Measurements from ENCODE around the gene LRCH4.
A peak's percentile ranks its signal among the peaks of the same experiment; 100 is the strongest.
"Not testable (repeated sequence)": the region's sequence is repeated elsewhere in the genome, so short reads cannot be mapped to it uniquely, and the experiment has no call there.

Gene LRCH4

DNA sequence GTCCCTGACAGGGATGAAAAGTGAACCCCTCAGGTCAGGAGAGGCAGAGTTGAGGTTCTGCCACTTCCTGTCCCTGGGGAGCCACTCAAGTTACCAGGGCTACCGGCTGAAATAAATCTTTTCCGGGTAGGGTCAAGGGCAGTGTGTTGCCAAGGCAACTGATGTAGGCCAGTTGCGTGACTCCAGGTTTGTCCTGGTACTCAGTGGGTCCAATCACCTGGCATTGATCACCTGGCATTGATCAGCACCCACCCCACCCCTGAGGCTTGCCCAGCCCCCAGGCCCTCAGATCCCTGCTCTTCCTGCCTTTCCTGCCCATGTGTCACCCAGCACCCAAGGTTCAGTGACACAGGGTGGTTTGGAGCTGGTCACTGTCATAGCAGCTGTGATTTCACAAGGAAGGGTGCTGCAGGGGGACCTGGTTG lies 18.2 kb downstream of the LRCH4 start:
- DNase-seq (ENCODE audit: low spot score): no peak

DNA sequence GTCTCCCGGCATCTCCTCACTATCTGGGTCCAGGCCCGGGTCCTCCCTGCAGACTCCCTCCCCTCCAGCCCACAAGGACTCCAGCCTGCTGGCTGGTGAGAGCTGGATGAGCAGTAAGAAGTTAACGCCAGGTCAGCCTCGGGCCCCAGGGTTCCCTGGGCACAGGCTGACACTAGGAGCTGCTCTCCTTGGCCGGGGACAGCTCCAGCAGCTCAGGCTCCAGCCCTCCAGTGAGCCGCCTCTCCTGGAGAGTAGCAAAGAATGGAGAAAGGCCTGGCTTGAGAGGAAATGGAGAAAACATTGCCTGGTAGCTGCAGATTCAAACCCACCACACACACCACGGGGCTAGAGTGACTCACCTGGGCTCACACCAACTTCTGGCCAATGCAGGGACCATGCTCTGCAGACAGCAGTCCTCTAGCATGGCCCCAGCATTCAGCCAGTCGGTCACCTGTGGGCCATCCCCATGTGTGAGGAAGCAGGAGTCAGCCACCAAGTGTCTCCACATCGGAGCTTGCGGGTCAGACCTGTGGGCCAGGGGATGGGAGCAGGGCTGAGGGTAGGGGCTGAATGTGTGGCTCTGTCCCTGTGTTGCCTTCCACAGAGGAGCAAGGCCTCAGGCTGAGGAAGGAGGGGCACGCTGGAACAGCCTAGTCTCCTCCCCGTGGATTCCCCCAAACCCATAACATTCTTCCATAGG lies 18.7 kb downstream of the LRCH4 start:
- no peak for DNase-seq (ENCODE audit: low spot score)

DNA sequence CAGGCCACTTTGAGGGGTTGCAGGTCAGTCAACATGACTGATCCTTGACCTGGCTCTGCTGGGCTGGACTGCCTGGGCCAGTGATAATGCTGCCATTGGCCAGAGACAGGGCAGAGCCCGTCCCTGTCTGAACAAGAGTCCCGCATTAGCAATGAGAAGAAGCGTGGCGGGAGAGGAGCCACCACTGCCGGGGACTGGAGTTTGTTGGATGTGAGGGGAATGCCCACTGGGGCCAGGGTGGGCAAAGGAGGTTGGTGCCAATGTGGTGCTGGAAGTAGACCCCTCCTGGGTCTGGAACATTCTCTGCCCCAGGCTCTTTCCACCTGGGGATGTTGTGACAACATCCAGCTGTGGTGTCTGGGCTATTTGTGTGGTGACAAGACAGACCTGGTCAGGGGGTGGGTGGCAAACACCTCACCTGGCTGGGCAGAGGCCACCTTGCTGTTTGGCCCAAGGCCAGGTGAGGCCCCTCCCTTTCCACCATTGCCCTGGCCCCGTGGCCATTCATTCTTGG lies 19.9 kb downstream of the LRCH4 start:
- DNase-seq (ENCODE audit: low spot score): no peak

DNA sequence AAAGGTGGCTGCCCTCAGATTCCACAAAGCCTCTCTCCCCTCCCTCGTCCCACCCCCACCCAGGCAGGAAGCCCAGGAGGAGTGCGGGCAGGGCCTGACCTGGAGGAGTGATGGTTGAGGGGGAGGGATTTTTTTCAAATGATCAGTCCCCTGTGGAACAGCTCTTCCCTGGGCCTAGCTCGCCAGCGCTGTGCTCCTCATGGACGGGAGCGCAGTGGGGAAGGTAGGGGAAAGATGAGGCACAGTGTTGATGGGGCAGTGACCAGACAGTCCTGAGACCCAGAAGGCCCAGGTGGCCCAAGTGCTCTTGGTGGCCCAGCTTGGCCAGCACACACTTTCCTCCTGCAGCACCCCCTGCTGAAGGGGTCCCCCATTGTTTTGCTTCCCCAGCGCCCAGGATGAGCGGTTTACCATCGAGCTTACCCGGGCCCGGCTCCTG lies 20.8 kb downstream of the LRCH4 start:
- no peak for DNase-seq (ENCODE audit: low spot score)

DNA sequence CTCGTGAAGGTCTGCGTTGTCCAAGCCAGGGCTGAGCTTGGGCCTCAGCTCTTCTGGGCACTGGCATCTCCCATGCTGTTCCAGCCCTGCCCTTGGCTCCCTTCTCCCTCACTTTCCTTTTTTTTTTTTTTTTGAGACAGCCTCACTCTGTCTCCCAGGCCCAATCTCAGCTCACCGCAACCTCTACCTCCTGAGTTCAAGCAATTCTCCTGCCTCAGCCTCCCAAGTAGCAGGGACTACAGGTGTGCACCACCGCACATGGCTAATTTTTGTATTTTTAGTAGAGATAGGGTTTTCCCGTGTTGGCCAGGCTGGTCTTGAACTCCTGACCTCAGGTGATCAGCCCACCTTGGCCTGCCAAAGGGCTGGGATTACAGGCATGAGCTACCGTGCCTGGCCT lies 21.5 kb downstream of the LRCH4 start:
- not testable (repeated sequence) for DNase-seq (ENCODE audit: low spot score)

DNA sequence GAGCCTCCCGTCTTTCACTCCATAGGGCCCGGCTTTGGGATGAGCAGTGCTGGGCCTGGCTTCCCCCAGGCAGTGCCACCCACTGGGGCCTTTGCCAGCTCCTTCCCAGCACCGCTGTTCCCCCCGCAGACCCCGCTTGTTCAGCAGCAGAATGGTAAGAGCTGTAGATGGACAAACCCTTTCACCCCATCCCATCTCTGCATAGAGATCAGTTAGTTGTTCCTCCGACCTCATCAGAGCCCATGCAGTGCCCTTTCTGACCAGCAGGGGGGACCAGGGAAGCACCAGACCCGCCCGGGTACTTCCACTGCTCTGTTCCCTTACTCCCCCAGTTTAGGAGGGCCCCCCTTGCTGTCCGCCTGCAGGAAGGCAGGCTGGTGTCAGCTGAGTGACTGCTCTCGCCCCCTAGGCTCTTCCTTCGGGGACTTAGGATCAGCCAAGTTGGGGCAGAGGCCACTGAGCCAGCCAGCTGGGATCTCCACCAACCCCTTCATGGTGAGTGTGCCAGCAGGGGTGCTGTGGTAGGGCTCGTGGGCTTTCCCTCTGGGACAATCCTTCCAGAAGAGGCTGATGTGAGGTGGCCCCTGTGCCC lies 22.0 kb downstream of the LRCH4 start:
- DNase-seq (ENCODE audit: low spot score): peak; percentile 81

DNA sequence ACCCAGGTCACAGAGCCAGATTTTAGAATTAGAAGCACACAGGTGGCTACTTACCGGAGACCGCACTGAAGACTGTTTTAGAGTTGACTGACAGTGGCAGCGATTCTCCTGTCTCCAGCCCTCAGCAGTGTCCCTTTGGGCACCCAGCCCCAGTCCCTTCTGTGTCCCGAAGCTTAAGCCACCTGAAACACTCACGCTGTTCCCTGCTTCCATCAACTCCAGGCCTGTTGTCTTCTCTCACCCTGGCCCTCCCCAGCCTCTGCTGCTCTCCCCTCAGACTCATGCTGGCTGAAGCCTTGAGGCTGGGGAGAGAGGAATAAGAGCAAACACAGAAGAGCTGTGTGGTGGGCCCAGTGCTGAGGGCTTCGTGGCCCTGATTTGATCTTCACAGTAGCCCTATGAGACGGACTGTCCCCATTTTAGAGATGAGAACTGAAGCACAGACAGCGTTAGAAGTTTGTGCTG lies 22.8 kb downstream of the LRCH4 start:
- DNase-seq (ENCODE audit: low spot score): no peak

DNA sequence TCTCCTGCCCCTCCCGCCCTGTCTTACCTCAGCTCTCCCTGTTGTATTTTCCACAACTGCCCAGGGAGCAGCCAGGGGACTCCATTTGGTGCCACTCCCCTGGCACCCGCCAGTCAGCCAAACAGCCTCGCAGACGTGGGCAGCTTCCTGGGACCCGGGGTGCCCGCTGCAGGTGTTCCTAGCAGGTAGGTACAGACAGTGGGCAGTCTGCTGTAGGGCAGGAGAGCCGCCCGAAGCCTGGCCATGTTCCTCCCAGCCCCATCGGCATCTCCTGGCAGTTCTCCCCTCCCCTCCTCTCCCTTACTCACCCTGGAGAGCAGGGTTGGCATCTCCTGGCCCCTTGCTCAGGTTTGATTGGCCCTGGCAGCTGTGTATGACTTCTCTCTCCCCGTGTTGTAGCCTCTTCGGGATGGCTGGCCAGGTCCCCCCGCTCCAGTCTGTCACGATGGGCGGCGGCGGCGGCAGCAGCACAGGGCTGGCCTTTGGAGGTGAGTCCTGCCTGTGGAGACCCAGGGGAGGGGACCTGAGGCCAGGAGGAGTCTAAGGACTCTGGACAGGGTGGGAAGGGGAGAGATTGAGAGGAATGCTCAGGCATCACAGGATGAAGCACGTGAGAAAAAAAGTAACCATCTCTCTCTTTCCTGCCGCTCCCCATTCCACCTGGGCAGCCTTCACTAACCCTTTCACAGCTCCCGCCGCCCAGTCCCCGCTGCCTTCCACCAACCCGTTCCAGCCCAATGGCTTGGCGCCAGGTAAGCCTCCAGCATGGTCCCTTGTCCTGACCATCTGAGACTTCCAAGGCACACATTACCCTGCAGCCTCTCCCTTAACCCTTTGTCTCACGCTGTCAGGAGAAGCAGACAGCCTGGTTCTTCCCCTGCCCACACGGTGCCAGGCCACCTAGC lies 23.5 kb downstream of the LRCH4 start:
- DNase-seq (ENCODE audit: low spot score): no peak

DNA sequence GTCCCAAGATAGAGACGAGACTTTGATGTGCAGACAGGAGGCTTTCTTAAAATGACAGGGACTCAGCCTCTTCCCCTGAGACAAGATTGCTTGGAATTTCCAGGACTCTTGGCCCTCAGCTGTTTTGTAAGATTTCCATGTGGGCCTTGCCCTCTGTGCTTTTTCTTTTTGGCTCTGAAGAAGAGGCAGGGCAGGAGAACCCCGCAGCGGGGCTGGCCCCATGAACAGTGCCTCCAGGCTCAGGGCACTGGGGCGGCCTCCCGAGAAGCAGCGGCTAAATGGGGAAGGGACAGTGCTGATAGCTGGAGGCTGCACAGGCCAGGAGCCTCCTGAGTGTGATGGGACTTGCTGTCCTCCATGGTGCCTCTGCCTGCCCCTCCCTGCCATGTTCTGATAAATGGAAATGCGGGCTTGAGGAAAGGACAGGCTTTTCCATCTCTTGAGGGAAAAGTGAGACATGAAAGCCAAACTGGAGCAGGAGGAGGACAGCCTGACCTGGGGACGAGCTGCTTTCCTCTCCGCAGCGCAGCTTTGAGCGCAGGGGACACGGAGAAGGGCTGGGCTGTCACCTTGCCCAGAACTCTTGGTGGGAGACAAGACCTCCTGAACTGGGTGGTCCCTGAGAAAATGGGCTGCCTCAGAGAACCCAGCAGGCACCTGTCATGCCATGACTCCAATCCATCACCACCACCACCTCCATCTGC lies 24.3 kb downstream of the LRCH4 start:
- DNase-seq (ENCODE audit: low spot score): no peak

DNA sequence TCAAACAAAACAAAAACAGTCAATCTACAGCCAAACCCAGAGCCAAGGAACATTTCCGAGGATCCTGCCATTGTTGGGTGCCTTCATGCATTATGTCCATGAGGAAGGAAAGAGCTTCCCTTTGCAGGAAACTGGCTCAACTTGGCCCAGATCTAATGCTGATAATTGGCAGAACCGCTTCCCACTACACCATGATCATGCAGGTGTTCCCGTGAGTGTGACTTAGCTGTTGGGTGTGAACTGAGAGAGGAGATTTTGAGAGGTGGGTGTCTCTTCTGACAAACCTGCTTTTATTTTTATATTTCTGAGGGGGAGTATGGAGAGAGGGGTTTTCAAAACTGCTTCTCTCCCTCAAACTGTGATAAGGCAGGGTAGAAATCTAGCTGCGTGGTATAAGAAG lies 26.8 kb downstream of the LRCH4 start:
- no peak for DNase-seq (ENCODE audit: low spot score)

DNA sequence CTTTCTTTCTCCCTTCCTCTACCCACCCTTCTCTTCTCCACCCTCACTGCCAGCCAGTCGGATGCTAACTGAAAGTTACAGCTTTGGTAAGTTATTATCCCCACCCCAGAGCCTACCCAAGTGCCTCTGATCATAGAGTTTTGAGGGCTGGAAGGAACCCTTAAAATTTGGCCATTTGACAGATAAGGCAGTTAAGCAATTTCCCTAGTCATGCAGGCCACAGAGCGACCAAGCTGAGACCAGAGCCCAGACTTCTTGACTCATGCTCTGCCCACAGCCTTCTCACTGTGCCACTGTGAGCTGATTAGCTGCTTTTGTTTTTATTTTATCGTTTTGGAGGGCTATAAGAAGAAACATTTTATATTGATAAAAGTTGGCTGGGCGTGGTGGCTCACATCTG lies 29.4 kb downstream of the LRCH4 start:
- peak; percentile 69 for DNase-seq (ENCODE audit: low spot score)

DNA sequence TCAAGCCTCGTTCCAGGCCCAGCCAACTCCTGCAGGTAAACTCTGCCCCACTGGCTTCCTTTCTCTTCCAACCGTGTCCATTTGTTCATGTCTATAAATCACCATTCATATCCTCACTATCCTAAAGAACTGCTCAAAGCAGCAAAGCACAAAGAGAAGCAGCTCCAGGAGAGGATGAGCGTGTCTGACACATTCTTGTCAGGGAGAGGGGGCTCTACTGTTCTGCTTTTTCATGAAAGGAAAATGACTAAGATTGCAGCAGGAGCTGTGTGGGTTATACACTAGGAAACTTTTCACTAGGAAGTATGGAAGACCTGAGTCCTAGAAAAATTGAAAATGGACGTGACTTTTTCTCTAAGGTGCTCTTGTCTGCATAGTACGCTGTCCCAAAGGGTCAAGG lies 30.2 kb downstream of the LRCH4 start:
- DNase-seq (ENCODE audit: low spot score): no peak

DNA sequence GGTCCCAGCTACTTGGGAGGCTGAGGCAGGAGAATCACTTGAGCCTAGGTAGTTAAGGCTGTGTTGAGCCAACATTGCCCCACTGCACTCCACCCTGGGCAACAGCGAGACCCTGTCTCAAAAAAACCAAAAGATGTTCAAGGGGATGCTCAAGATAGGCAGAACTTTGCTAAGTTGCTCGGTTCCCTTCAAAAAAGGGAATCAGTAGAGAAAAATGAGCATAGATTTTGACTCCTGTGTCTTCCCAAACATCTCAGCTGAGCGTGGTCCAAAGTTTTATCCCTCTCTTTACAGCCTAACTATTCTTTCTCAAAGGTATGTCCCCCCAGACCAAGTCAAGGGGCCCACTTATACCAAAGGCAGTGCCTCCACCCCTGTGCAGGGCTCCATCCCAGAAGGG lies 32.9 kb downstream of the LRCH4 start:
- DNase-seq (ENCODE audit: low spot score): no peak

DNA sequence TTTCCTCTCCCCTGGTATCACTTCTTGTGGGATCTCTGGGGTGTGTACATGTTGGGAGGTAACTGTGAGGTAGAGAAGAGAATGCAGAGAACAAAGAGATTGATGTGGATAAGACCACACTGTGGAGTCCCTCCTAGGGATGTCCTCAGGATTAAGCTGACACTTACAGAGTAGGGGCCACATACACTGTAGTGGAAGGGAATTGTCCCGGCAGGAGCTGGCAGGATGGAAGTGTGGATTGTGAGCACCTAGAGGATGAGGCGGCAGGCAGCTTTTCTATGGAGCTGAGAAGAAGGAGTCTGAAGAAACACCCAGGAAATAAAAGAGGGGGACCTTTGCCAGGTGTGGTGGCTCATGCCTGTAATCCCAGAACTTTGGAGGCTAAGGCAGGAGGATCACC lies 33.4 kb downstream of the LRCH4 start:
- no peak for DNase-seq (ENCODE audit: low spot score)

DNA sequence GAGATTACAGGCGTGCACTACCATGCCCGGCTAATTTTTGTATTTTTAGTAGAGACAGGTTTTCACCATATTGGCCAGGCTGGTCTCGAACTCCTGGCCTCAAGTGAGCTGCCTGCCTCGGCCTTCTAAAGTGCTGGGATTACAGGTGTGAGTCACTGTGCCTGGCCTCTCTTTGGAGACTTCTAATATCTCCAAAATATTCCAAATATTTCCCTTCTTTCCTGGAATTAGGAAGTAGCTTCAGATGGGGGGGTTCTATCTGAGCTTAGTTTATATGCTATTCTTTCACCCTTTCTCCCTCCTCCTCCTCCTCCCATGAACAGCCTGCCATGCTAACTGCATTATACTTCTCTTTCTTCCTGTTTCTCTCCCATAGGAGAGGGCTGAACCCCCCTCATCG lies 37.5 kb downstream of the LRCH4 start:
- DNase-seq (ENCODE audit: low spot score): not testable (repeated sequence)

DNA sequence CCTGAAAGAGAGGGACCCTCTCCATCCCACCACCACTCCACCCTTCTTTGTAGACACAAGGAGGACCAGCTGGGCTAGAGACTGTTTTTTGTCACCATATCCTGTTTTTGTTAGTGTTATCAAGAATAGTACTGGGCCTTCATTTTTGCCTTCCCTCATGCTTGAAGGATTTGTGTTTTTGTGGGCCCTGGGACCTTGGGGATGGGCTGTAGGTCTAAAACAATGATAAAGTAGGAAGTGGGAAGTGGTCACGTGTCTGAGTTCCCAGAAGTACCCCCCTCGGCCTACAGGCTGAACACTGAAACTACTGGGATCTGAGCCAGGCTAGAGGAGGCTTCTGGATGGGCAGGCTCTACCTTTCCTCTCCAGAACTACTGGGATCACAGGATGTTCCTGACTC lies 38.1 kb downstream of the LRCH4 start:
- DNase-seq (ENCODE audit: low spot score): no peak

DNA sequence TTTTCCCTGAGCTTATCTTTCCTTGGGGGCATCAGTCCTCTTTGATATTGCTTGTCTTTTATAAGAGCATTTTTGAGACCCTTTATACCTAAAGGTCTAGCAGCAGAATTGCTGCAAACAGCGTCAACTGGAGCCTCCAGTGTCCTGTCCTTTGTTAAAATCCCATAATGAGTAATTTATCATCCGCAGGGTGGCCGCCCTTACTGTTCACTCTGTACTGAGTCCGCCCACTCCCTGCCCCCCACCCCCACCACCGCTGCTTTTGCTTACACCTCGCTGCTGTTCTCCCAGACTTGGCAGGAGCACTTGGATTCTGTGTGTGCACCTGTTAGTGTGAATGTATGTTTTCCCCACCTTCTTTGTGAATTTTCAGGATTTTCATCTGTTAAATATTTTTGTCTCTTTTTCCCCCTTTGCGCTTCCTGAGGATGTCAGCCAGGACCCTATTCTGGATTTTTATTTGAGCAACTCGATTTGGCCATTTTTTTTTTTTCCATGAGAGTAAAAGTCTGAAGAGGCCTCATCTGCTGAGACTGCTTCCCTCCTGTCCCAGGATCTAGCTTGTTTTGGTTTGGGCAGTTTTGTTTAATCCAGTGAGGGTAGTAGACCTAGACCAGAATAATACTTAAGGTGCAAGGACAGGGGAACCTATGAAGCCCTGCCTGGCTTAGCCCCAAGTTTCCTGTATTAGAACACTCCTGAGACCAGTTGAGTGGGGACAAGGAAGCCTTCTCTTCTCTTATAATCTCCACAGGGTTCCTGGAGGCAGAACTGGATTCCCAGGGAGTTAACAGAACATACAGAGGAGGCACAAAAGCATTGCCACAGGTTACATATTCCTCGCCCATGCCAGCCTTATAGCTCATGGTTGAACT lies 38.8 kb downstream of the LRCH4 start:
- DNase-seq (ENCODE audit: low spot score): no peak

DNA sequence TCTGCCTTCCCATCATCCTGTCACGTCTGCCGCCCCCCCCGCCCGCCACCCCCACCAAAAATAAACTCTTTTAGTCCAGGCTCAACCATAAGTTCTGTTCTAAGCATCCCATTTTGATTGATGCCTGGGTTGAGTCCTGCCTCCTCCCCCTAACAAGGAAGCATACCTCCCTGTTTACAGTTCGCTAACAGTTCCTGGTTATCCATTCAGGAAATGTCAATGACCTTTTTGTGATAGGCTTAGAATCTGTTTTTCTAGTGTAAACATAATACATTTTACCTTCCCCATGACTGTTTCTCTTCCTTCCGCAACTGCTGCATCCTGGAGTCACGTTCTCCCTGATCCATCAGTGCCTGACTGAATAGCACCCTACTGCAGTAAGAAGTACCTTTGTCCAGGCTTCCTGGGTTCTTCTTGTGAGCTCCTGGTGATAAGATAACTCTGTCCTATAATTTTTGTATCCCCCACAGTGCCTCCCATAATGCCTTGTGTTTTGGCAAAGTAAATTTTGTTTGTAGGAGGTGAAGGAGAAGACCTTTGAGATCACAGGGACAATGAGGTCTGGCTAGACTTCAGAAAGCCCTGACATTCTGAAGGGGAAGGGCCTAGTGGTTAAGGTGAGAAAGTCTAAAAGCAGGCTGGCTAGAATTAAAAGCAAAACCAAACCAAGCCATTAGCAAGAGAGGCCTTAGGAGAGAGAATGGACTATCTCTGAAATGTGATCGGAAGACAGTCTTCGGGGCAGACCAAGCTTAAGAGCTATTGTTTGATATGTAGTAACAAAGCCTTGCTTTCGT lies 39.6 kb downstream of the LRCH4 start:
- no peak for DNase-seq (ENCODE audit: low spot score)

DNA sequence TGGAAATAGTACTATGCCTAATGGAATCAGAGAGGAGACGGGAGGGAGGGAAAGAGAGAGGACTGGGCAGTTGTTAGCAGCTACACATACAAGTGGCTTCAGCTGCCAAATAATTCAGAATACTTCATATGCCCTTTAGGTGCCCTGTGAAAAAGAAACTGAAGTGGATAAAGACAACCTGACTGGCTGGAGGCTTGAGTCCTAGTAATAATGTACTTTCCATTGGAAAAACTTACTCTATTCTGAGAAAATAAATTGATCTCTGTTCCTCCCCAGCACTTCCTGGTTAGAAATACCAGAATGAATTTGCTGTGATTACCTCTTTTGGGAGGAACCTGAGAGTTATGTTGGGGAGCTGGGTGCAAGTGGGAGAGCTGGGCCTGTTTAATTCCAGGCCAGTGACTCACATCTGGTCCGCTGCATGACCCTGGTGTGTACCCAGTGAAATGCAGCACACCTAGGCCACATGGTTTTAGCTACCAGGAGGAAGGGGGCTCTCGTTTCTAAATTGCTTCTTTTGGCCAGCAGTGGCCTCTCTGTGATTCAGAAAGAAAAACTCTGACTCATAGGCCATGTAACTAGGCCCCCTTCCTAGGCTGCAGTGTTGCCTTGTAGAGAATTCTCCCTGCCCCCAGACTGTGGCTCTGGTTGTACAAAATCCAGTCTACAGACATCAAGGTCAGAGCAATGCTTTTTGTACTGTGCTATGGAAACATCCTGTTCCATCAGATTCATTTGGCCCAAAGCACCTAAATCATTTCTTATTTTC lies 40.4 kb downstream of the LRCH4 start:
- DNase-seq (ENCODE audit: low spot score): no peak
